SK-N-SH (cell line): ENCODE data around the gene CCS.

Source experiments
- CTCF ChIP-seq: fragments of 200-600 bp; sonication (generic); IDR thresholded peaks from 2 replicates; pipeline ENCODE4 v1.6.1; 2017; ENCODE audit warnings: antibody characterized with exemption, mild to moderate bottlenecking, moderate library complexity
- EP300 ChIP-seq, 2 experiments: IDR thresholded peaks; 2 replicates each; pipeline versions ENCODE4 v1.4.0 to v1.6.1; 2012; ENCODE audit warnings: borderline replicate concordance in 1 of 2, low read depth in 1 of 2, low read length in 1 of 2
- EZH2phosphoT487 ChIP-seq: fragments of 200-600 bp; sonication (generic); IDR thresholded peaks from 2 replicates; pipeline ENCODE4 v1.6.1; 2017; ENCODE audit warnings: low read depth, mixed run types, mild to moderate bottlenecking, antibody characterized with exemption, moderate library complexity, borderline replicate concordance
- NFIC ChIP-seq: IDR thresholded peaks from 2 replicates; pipeline ENCODE4 v1.4.0; 2012; ENCODE audit warnings: borderline replicate concordance
- RAD21 ChIP-seq: IDR thresholded peaks from 2 replicates; pipeline ENCODE4 v1.6.1; 2012; ENCODE audit warnings: mild to moderate bottlenecking, low read length
- REST ChIP-seq: IDR thresholded peaks from 2 replicates; pipeline ENCODE4 v1.6.1; 2012; ENCODE audit warnings: mild to moderate bottlenecking, low read depth, low read length, moderate library complexity
- ZBTB33 ChIP-seq: IDR thresholded peaks from 2 replicates; pipeline ENCODE4 v1.4.0; 2012; ENCODE audit warnings: low read depth, borderline replicate concordance

- TF ChIP-seq RAD21 (no peak), EZH2phosphoT487 (no peak), CTCF (no peak), EP300 (IDR thresholded peaks at IDR 0.05; ENCODE audit: borderline replicate concordance in 1 of 2, low read depth in 1 of 2, low read length in 1 of 2) (no peak), NFIC (no peak), ZBTB33 (no peak), REST (no peak)
Measured at GRCh38 chr11:66629356-66629755, 36.4 kb downstream of the CCS start.
